Measurements from ENCODE around the gene JUN. TPM values are rescaled to one million over a fixed set of nuclear protein-coding genes. Genes with fewer than 3 reads are reported as not detected.

JUN gene
- total and polyA plus RNA-seq, 2 of the 13 experiments (the other 11 are each of a cell fraction or from before 2014, with no cell fraction given) = 18.2 to 22.3 TPM

DNA sequence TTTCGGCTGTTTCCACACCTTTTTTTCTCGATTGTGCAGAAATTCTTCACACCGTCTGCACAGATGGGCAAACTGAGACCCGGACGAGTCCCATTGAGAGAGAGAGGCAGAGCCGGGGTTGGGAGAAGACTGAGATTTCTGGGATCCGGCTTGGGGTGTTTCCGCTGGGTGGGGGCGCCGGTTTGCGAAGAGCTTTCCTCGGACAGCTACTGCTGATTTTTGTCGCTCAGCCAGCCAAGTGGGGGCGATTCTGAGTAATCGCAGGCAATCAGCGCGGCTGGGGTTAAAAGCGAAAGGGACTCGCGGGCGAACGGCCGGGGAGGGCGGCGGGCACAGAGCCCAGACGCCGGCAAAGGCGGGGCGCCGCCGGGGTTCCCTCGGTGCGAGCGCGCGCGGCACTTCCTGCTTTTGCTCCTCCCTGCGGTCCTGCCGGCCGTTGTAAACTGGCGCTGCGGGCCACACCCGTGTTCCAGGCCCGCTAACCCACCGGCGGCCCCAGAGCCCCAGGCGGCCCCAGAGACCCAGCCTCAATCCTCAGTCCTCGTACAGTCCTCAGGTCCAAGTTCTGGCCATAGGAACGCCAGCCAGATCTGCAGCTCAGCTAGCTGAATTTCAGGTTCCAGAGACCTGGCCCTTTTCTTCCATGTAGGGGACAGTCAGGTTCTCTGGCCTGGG, 32.4 kb upstream of the JUN start (continued):
- TF ChIP-seq, protein P1, sequence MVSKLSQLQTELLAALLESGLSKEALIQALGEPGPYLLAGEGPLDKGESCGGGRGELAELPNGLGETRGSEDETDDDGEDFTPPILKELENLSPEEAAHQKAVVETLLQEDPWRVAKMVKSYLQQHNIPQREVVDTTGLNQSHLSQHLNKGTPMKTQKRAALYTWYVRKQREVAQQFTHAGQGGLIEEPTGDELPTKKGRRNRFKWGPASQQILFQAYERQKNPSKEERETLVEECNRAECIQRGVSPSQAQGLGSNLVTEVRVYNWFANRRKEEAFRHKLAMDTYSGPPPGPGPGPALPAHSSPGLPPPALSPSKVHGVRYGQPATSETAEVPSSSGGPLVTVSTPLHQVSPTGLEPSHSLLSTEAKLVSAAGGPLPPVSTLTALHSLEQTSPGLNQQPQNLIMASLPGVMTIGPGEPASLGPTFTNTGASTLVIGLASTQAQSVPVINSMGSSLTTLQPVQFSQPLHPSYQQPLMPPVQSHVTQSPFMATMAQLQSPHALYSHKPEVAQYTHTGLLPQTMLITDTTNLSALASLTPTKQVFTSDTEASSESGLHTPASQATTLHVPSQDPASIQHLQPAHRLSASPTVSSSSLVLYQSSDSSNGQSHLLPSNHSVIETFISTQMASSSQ (IDR thresholded peaks at IDR 0.05; ENCODE audit: low read depth) = no peak
- TF ChIP-seq, protein P1 (CRISPR knock-in tag; IDR thresholded peaks at IDR 0.05; ENCODE audit: borderline replicate concordance) = peak; percentile 51; the same call in 1 of the 2 replicates
- TF ChIP-seq, protein P2, sequence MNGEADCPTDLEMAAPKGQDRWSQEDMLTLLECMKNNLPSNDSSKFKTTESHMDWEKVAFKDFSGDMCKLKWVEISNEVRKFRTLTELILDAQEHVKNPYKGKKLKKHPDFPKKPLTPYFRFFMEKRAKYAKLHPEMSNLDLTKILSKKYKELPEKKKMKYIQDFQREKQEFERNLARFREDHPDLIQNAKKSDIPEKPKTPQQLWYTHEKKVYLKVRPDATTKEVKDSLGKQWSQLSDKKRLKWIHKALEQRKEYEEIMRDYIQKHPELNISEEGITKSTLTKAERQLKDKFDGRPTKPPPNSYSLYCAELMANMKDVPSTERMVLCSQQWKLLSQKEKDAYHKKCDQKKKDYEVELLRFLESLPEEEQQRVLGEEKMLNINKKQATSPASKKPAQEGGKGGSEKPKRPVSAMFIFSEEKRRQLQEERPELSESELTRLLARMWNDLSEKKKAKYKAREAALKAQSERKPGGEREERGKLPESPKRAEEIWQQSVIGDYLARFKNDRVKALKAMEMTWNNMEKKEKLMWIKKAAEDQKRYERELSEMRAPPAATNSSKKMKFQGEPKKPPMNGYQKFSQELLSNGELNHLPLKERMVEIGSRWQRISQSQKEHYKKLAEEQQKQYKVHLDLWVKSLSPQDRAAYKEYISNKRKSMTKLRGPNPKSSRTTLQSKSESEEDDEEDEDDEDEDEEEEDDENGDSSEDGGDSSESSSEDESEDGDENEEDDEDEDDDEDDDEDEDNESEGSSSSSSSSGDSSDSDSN (CRISPR knock-in tag; IDR thresholded peaks at IDR 0.05) = peak; percentile 99
- TF ChIP-seq ZNF792 (CRISPR knock-in tag; IDR thresholded peaks at IDR 0.05) (peak; percentile 45; the same call in 1 of the 2 replicates), RARA (CRISPR knock-in tag; IDR thresholded peaks at IDR 0.05) (peak; percentile 61), ZMYM2 (CRISPR knock-in tag; IDR thresholded peaks at IDR 0.05) (0 out of 2 replicates have a peak, but pooled peaks have one; percentile 5), RAD51 (IDR thresholded peaks at IDR 0.05; ENCODE audit: borderline replicate concordance) (no peak), KDM3A (CRISPR knock-in tag; IDR thresholded peaks at IDR 0.05; ENCODE audit: low read depth) (peak; percentile 85; the same call in 1 of the 2 replicates), SP1 (IDR thresholded peaks at IDR 0.05) (no peak), SP1 (CRISPR knock-in tag; IDR thresholded peaks at IDR 0.05) (peak; percentile 14; the same call in 1 of the 2 replicates), ZMYM4 (CRISPR knock-in tag; IDR thresholded peaks at IDR 0.05) (peak; percentile 33; the same call in 1 of the 2 replicates), ZNF10 (CRISPR knock-in tag; IDR thresholded peaks at IDR 0.05; ENCODE audit: borderline replicate concordance, low read depth) (no peak), ELF4 (CRISPR knock-in tag; IDR thresholded peaks at IDR 0.05; ENCODE audit: borderline replicate concordance) (peak; percentile 85; the same call in 1 of the 2 replicates)
- TF ChIP-seq, protein P3, sequence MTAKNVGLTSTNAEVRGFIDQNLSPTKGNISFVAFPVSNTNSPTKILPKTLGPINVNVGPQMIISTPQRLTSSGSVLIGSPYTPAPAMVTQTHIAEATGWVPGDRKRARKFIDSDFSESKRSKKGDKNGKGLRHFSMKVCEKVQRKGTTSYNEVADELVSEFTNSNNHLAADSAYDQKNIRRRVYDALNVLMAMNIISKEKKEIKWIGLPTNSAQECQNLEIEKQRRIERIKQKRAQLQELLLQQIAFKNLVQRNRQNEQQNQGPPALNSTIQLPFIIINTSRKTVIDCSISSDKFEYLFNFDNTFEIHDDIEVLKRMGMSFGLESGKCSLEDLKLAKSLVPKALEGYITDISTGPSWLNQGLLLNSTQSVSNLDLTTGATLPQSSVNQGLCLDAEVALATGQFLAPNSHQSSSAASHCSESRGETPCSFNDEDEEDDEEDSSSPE (CRISPR knock-in tag; IDR thresholded peaks at IDR 0.05) = peak; percentile 81
- TF ChIP-seq, protein P4, sequence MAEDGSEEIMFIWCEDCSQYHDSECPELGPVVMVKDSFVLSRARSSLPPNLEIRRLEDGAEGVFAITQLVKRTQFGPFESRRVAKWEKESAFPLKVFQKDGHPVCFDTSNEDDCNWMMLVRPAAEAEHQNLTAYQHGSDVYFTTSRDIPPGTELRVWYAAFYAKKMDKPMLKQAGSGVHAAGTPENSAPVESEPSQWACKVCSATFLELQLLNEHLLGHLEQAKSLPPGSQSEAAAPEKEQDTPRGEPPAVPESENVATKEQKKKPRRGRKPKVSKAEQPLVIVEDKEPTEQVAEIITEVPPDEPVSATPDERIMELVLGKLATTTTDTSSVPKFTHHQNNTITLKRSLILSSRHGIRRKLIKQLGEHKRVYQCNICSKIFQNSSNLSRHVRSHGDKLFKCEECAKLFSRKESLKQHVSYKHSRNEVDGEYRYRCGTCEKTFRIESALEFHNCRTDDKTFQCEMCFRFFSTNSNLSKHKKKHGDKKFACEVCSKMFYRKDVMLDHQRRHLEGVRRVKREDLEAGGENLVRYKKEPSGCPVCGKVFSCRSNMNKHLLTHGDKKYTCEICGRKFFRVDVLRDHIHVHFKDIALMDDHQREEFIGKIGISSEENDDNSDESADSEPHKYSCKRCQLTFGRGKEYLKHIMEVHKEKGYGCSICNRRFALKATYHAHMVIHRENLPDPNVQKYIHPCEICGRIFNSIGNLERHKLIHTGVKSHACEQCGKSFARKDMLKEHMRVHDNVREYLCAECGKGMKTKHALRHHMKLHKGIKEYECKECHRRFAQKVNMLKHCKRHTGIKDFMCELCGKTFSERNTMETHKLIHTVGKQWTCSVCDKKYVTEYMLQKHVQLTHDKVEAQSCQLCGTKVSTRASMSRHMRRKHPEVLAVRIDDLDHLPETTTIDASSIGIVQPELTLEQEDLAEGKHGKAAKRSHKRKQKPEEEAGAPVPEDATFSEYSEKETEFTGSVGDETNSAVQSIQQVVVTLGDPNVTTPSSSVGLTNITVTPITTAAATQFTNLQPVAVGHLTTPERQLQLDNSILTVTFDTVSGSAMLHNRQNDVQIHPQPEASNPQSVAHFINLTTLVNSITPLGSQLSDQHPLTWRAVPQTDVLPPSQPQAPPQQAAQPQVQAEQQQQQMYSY (CRISPR knock-in tag; IDR thresholded peaks at IDR 0.05) = 0 out of 2 replicates have a peak, but pooled peaks have one; percentile 17

Measured in HepG2 (cell line).